GM21526 (cell line): ENCODE data around the gene ENO3.

Experiments used
- ATAC-seq: cut with Tn5 transposase; IDR thresholded peaks from one replicate; pipeline ENCODE4 v1.9.1; 2021; ENCODE audit warnings: moderate library complexity; ENCODE audit not compliant: unreplicated experiment, low FRiP score

The ENO3 gene

DNA sequence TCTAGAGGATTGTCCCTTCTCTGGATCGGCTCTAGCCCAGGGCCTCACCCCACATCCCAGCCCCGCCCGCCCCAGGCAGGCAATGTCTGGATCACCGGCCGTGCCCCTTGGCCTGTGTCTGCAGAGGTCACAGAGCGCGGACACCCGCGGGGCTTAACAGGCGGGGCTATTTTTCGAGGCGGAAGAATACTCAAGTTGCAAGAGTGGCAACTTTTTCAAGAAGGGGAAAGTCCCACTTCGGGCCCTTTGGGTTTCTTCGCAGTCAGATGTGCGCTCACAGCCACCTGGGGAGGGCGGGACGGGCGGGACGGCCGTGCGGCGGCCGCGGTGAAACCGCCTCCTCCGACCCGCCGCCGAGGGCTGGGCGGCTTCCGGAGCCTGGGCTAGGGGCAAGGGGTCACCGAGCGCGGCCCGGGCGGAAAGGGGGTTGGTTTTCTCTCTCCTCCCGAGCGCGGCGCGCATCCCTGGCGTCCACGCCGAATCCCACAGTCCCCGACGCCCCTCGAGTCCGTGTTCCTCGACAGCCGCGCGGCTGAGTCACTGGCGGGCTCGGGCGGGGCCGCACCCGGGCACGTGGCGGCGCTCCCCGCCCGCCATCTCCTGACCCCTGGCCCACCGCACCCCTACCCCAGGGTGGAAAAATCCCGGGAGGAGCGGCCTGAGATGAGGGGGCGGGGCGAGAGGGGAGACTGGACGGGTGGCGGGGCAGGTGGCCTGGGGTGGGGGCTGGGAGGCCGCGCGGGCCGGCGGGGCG, 1.4 kb upstream of the ENO3 start:
- peak; percentile 32 for ATAC-seq

DNA sequence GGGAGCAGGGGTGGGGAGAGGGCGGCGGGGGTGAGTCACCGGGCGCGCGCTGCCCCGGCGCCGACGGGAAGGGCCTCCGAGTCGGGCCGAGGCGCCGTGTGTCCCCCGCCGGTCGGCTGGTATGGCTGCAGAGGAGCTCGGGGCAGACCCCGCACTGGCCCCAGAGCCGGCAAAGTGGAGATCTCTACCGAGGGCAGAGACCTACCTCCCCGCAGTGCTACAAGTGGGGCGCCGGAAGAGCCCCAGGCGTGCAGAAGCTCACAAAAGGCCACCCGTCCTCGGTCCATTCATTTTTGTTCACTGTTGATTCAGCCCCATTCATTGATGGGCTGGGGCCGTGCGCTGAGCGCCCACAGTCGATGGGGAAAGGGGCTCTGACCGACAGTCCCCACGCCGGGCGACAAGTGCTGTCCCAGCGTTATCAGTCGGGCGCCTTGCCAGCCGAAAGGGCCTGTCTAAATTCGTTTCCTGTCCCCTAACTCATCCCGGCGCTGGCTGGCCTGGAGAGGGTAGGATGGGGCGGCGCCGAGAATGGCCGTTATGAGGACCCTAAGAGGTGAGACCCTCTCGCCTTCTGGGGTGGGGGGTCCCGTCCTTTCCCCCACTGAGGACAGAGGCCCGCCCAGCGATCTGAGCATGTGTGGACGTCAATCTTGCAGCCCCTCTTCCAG, 709 bp upstream of the ENO3 start:
- no peak for ATAC-seq

DNA sequence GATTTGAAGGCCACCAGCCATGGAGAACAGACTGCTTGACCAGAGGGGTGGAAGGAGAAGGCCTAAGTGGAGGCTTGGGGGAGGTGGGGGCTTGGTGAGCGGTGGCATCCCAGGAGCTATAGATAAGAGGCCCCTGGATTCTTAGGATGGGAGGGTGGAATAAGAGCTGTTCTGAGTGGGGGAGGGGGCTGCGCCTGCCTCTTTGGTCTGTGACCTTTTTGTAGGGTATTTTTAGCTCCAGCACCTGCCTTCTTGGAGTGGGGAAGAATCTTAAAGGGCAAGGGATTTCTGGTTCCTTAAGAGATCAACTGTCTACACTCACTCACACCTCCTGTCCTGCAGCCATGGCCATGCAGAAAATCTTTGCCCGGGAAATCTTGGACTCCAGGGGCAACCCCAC, 567 bp downstream of the ENO3 start:
- no peak for ATAC-seq

DNA sequence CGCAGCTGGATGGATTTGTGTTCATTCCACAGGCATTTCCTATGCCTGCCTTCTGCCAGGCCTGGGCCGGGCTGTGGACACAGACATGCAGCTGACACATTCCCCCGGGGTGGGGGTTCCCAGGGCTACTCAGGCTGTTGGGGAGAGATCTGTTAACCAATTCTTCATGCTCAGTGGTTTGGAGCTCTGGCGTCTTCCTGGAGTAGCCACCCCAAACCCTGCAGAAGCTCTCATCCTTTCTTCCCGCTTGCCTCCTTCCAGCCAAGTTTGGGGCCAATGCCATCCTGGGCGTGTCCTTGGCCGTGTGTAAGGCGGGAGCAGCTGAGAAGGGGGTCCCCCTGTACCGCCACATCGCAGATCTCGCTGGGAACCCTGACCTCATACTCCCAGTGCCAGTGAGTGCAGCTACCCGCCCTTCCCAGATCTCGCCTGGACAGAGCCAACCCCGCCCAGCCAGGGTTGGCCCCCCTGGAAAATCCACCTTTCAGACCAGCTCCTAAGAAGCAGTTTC, 2.6 kb downstream of the ENO3 start:
- no peak for ATAC-seq

DNA sequence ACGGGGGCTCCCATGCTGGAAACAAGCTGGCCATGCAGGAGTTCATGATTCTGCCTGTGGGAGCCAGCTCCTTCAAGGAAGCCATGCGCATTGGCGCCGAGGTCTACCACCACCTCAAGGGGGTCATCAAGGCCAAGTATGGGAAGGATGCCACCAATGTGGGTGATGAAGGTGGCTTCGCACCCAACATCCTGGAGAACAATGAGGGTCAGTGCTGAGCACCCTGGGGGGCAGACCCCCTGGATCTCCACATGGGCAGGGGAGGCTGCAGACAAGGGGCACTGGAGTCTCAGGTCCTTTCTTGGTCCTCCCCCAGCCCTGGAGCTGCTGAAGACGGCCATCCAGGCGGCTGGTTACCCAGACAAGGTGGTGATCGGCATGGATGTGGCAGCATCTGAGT, 4.2 kb downstream of the ENO3 start:
- no peak for ATAC-seq

DNA sequence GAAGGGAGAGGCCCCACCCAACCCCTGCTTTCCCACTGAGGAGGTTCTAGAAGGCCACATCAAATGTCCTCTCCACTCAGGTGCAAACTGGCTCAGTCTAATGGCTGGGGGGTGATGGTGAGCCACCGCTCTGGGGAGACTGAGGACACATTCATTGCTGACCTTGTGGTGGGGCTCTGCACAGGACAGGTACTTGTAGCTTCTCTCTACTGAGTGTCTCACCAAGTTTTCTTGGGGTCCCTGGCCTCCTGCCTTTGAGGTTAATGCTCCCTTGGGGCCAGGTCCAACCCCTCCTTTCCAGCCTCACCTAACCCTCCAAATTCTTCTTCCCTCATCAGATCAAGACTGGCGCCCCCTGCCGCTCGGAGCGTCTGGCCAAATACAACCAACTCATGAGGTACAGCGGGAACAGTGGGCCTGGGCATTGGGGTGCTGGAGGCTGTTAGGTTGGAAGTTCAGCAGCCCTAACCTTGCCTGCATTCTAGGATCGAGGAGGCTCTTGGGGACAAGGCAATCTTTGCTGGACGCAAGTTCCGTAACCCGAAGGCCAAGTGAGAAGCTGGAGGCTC, 5.7 kb downstream of the ENO3 start:
- ATAC-seq, result no peak

DNA sequence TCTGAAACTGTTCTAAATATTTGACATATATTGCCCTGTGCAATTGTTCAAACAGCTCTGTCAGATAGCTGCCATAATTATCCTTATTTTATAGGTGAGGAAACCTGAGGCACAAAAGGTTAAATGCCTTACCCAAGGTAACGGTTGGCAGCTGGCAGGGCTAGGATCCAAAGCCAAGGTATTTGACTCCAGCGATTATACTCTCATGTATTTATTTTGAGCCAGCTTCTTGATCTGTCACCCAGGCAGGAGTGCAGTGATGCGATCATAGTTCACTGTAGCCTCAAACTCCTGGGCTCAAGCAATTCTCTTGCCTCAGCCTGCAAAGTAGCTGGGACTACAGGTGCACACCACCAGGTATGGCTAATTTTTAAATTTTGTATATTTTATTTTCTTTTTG, 7.2 kb downstream of the ENO3 start:
- ATAC-seq, result no peak

DNA sequence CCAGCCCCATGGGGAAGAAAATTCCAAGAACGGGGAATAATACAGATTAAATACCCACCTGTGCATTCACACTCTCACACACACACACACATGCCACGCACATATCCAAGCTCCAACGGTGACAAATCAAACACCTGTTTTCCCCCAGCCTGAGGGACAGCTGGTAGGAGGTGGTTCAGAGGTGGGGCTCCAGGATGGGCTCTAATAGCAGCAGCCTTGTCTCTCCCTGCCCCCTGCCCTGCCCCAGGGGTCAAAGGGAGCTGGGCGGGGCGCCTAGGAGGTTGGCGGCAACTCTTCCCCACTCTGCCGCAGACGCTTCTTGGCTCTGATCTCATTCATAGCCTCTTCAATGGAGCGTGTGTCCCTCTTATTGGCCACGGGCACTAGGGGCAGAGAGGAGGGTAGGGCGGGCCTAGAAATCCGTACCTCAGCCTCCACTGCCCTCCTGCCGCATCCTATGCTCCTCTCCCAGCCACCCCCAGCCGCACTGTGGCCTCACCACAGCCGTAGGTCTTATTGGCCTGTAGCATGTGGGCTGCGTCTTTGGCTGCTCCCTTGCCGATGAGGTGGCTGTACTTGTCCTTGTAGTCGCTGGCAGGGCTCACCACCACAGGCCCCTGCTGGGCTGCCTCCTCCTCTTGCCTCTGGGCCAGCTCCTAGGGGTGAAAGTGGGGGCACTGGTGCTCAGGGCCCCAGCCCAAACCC, 8.5 kb downstream of the ENO3 start:
- no peak for ATAC-seq

DNA sequence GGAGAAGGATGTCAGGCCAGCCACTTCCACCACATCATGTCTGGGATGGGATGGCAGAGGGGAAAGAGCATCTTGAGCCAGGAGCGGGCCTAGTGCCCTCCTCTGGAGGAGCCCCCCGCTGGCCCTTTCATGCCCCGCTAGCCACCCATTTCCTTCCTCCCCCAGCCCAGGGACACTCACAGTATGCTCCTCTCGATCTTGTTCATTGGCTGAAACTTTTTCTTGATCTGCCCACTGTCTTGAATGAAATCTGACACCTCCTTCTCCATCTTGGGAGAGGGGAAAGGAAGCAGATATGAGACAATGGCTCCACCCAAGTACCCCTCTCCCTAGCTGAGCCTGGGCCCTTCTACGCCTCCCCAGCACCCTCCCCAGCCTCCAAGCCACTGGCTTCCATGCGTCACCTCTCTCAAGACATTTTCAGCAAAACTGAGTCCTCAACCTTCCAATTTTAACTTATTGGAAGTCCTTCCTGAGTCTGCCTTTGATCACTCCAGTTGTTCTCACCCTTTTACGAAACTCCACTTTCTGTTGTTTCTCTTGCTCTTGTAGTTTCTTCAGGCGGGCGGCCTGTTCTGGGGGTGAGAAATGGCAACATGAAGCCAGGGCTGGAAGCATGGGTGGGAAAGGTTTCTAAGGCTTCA, 9.5 kb downstream of the ENO3 start:
- ATAC-seq, result no peak

DNA sequence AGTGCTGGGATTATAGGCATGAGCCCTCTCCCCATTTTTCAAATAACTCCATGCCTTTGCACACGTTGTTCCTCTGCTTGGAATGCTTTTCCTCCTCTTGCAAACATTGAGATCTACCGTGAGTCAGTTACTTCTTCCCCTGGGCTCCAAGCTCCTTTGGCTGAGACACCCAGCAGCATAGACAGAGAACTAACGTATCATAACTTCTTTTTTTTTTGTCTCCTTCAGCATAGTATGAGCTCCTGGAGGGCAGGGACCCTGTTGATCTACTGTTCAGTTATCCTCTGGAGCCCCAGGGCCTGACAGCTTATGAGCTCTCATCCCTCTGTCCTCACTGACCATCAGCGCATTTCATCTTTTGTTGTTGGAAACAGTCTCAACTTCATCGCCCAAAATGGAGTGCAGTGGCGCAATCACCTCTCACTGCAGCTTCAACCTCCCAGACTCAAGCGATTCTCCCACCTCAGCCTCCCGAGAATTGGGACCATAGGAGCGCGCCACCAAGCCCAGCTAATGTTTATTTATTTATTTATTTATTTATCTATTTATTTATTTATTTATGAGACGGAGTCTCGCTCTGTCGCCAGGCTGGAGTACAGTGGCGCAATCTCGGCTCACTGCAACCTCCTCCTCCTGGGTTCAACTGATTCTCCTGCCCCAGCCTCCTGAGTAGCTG, 14.5 kb downstream of the ENO3 start:
- no peak for ATAC-seq

DNA sequence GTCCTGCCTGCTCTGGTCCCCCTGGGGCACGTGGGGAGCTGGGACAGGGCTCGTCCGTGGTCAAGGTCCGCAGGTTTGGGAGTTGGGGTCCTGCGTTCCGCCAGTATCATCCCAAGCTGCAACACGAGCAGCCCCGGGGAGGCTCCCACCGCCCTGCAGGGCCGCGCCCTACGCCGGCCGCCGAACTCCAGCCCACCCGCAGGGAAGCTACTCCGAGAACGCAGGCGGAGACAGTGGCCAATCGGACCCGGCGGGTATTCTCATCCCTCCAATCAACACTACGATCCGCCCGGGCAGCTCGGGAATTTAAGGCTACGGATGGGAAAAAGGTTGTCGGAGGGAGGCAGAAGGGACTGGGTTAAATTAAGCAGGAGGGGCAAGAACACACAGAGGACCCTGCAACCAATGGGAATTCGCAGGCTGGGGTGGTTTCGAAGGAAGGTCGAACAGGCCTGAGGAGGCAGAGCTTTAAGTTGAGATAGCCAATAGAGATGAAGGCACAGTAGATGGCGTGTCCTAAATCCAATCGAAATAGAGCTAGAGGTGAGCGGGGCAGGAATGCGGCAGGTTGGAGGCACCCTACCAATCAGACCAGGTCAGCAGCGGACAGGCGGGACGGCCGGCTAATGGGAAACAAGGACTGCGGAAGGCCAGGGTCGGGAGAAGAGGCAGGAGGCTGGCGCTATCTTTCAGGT, 16.1 kb downstream of the ENO3 start:
- peak; percentile 71 for ATAC-seq

DNA sequence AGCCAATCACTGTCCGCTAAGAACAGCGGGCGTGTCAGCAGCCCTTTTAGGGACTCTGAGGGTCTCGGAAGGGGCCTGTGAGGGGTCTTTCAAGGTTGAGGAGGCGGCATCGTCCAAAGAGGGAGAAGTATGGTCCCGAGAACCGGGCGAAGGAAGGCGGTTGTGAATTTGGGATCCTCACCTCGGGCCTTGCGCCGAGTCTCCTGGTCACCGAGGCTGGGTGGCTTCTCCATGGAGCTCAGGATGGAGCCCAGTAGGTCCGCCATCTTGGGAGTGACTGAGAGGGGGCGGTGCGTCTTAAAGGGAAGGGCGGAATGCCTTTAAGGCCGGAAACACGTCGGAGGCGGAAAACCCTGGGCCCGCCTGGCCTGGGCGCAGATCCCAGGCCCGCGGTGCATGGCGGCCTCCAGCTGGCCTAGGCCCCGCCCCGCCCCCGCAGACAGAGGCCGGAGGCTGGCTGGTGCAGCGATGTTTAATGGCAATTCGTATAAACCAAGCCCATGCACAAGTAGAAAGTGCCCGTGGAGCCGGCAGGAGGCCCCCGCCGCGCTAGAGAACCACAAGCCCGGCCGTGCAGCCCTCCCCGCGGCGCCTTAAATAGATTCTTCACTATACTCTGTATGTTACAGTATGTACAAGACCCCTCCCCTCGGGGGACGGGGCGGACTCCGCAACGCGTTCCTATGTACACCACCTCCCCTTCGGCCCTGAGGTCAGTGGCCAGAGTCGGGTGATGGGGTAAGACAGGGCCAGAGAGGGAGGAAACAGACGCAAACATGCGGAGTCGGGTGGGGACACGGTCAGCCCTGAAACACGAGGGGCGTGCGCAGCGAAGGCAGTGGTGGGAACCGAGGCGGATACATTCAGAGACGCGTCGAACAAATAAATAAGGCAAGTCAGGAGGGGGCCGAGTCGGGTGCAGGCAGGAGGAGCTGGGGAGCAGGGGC, 16.9 kb downstream of the ENO3 start, which contains the start of gene SPAG7:
Gene SPAG7, minus strand, starts transcription at position 279 of the 947 bp plus-strand sequence. Its CDS starts 13 bp downstream, at position 266.
- ATAC-seq, result peak; percentile 56

DNA sequence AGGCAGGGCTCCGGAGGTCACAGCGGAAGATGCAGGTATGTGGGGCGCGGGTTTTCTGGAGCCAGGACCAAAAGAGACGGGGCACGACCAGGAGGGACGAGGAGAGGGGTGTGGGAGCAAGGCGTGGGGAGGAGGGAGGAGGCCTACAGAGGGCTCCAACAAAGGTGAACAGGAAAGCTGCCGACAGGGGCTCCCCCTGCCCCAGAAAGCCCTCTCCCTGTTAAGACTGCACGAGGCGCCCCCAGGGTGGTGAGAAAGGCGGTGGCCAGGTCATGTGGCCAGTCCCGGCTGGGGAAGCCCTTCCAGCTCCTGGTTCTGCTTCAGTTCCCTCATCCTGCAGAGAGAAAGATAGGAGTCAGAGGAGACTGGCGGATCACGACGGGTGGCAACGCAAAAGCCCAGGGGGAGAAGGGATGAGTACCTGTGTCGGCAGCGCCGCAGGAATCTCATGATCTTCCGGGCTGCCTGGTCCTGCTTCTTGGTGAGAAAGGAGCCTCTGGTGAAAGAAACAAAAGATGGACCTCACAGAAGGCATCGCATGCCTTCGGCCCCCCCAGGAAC, 17.6 kb downstream of the ENO3 start:
- ATAC-seq, result no peak

DNA sequence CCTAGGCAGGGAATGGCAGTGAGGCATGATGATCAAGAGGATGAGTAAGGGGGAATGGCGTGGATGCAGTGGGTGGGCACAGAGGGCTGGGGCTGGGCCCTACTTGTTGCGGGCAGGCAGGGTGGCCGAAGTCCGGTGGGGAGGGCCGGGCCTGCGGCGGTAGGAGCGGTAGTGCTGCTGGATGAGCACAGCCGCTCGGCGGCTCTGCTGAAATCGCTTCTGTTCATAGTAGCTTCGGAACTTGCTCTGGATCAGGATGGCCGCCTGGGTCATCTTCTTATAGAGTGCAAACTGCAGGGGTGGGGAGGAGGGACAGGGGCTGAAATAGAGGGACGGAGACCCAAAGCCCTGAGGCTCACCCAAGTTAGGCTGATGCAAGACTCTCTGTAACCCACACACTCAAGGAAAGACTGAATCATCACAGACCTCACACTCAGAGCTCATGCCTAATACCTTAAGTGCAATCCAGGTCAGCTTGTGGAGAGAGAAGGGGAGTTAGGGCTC, 18.2 kb downstream of the ENO3 start:
- ATAC-seq, result no peak

DNA sequence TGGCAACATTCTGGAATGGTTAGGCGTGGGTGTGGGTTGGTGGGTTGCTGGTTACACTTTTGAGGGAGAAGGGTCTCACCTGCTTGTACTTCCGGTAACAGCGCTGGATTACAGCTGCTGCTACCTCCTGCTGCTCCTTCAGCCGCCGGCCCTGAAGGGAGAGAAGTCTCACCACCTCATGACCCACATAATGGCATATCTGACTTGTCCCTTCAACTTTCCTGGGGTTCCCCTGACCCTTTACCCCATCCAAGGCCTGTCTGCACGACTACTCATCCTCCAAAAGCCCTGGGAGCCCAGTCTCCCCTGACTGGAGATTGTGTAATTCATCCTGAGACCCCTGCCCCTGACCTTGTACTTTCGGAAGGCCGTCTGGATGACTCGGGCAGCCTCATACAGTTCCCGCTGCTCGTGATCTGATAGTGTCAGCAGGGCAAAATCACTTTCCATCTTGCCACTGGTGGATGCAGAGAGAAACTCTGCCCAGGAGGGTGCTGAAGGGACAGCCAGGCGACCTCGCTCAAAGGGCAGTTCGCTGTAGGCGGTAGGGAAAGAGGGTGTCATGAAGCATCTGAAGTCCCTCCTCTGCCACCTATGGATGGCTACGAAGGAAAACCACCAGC, 18.7 kb downstream of the ENO3 start:
- no peak for ATAC-seq

DNA sequence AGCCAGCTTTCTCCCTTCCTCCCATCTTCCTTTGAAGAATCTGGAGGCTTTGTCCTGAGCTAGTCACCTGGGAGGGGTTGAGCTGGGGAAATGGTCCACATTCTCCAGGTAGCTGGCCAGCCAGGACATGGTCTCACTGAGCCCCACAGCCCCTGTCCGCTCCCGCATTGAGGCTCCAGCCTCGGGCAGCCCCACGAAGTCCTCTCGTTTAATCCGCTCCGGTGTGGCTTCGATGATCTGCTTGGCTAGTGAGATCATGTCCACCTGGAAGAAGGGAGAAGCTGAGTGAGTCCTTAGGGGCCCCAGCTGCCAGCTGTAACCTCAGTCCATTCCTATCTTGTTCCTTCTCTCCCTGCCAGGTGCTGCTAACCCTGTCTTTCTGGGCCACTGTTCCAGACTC, 19.4 kb downstream of the ENO3 start:
- no peak for ATAC-seq

DNA sequence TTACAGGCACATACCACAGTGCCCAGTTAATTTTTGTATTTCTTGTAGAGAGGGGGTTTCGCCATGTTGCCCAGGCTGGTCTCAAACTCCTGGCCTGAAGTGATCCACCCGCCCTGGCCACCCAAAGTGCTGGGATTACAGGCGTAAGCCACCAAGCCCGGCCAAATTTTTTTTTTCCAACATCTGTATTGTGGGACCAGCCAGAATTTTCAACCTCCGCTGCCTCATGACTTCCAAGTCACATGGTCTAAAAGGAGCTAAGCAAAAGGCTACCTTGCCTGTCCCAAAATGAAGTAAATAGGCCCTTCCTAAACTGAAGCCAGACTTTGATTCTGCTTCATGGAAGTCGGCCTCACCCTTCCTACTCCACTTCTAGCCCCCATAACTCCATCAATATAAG, 20.9 kb downstream of the ENO3 start:
- ATAC-seq, result no peak
